ENCODE data around the gene FNDC3B.
"Not testable (repeated sequence)": the region's sequence is repeated elsewhere in the genome, so short reads cannot be mapped to it uniquely, and the experiment has no call there.

FNDC3B gene

DNA sequence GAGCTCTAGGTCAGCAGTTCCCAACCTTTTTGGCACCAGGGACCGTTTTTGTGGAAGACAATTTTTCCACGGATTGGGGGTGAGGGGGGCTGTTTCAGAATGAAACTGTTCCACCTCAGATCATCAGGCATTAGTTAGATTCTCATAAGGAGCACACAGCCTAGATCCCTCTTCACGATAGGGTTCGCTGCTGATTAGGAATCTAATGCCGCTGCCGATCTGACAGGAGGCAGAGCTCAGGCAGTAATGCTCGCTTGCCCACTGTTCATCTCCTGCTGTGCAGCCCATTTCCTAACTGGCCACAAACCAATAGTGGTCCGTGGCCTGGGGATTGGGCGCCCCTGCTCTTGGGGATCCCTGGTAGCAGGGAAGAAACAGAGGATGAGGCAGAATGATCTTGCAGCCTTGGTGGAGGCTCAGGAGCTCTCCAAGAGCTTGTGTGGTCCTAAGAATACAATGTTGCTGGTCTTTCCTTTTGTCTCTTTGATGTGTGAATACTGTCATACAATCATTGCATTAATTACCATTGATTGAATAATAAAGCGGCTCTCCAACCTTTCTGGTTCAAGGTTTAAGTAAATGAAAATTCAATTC is 183.2 kb downstream of the FNDC3B start:
- no peak for DNase-seq

DNA sequence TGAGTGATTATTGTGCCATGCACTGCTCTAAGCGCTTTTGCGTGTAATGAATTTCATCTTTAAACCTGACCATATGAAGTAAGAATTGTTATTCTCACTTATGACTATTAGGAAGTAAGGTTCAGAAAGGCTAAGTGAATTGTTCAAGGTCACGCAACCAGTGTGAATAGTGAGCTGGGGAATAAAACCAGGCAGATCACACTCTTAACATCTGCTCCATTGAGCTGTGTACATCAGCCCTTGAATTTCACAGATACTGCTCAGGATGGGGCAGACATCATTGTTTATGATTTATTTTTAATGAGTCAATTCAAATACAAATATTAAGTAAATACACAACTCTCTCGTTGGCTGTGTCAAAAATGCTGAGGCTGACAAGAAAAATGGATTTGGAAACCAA is 184.5 kb downstream of the FNDC3B start:
- DNase-seq = no peak

DNA sequence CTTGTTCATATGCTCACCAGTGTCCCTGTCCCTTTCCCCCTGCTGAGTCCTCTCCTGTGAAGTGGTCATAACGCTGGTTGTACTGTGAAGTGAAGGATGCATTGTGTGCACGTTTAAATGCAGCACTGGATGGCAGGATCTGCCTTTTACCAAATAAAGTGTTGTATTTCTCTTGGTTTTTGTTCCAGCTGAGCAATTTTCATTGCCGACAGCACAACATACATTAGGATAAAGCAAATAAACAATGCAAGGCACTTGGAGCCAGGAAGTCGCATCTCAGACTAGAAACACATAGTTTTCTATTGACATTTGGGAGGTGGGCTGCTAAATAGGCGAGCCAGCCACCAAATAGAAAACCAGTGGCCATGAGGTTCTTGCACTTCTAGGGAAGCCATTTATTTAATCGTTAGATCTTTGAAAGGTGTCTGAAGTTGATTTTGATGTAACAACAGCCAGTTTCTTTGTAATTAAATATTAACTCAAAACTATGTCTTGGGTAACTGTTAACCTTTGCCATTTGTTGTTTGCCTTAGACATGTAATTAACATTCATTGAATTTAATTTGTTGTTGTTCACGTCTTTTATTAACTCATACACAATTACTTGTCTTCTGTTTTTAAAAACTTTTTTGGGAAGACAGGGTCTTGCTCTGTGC is 185.3 kb downstream of the FNDC3B start:
- no peak for DNase-seq

DNA sequence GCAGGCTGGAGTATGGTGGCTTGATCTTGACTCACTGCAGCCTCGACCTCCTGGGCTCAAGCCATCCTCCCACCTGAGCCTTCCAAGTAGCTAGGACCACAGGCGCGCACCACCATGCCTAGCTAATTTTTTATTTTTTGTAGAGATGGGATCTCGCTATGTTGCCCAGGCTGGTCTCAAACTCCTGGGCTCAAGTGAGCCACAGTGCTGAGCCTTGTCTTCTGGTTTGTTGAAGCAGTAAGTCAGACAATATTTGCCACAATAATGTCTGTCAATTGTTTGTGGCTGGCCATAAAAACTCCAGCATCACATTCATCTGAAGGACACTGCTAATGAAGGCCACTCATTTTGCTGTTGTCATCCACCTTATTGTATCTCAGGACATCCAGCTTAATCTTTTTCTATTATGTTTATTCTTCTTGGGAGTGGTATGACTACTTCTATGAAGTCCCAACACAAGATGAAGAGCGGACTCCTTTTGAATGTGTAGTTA is 185.9 kb downstream of the FNDC3B start:
- DNase-seq = no peak

DNA sequence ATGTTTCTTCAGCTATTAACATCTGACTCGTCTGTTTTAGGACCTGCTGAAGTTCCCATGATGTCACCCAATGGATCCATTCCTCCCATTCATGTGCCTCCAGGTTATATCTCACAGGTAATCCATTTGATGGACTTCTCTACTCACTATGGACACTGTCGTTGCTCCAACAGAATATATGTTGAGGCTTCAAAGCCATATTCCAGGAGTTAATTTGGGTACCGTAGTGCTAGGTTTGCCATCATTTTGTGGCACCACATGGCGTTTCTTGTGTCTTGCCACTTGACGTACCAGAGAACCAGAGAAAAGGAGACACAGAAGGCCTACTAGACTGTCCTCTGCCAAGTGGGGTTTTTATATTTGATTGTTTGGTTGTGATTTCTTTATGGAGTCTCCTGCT is 187.5 kb downstream of the FNDC3B start:
- no peak for DNase-seq

DNA sequence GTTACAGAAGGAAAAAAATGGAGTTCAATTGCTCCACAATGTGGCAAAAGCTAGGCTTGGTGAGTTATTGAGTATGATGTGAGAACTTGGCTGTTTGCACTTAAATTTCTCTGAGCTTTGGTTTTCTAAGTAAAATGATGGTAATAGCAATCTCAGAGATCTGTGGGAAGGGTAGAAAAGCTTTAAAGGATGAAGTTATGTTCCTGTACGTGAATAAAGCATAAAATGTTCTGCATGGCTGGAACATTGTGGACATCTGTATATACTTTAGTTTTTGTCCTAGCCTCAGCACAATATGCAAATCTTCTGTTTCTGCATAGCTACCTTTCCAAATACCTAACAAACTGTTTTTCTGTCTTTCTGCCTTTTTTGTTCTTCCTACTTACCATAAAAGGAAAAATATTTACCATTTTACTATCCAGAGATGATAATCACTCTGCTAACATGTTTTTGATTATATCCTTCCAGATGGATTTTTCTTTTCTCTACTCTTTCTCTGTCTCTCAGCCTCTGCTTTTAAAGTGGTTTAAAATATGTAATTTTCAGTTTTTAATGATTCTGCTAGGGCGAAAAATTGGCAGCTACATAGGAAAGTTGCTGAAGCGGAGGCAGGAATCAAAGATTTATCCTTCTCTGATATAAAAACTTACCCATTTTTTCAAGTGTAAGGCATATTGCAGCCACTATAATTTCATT is 188.1 kb downstream of the FNDC3B start:
- DNase-seq = no peak

DNA sequence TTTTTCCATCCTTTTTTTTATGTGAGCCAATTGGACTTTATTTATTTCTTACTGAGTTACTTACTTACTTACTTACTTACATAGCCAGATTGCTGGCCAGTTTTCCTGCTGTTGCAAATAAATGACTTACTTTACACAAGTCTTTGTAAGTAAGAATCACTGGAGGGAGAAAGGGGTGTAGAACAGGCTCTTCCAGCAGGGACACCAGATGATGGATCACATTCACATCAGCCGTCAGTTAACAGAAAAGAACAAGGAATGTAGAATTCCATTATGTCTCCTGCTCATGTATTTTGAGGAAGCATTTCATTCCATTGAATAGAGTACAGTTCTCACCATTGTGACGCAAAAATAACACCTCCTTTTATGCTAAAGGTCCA is 188.6 kb downstream of the FNDC3B start:
- DNase-seq = no peak

DNA sequence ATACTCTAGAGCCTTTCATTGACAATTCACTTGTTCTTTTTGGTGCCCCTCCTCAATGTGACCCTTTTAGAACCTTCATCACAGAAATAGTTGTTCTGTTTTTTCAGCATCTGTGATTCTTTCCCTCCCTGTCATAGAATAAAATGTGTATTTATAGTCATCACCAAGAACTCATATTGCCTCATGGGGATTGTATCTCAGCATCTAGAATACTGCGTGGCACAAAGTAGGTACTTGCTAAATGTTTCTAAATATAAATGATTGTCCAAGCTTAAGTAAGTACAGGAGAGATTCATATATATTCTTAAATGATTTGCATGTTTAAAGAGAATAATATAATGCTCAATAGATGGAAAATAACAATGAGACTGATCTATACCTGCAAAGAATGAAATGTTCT is 190.1 kb downstream of the FNDC3B start:
- DNase-seq = no peak

DNA sequence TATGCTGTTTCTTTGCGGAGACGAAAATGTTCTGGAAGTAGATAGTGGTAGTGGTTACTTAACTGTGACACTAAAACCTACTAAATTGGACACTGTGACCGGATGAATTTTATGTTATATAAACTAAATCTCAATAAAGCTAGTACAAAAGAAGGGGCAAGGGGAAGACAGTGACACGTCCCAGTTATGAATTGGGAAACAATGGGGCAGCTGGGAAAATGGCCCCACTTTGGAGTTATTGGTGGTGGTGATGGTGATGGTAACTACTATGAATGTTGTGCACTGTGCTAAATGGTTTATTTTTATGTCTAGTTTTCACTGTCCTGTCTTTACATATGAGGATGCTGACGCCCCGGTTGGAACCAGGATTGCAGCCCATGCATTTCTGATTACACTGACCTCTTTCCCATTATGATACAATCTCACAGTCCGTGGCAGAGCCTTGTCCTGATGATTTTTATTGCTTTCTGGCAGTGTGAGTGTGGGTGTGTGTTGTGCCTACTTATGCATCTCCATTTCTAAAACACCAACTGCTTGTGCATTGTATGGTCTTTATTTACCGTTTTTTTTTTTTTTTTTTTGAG is 192.0 kb downstream of the FNDC3B start:
- DNase-seq = no peak

DNA sequence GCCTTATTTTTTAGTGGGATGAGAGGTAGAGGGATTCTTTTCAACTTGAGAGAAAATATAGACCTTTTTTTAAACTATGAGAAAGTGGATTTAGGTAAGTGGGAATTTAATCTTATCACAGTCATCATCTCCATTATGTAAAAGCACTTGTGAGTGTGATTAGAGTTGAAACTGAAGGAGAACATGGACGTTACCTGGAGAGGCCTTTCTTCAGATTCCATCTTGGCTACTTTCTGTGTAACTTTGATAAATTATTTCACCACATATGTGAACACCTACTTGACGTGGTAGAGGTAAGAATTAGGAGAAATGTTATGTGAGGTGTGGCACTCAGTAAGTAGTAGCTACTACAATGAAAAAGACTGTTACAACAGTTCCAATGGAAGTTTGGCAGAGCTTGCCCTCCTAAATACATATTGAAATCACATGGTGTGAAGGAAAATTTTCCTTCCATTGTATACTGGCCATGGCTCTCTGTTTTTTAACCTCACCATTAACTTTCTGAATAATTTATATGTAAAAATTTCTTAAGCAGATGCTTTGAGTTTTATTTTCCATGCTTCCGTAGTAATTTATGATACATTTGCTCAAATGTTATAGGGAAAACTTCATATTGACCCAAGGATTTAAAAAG is 193.3 kb downstream of the FNDC3B start:
- DNase-seq = no peak

DNA sequence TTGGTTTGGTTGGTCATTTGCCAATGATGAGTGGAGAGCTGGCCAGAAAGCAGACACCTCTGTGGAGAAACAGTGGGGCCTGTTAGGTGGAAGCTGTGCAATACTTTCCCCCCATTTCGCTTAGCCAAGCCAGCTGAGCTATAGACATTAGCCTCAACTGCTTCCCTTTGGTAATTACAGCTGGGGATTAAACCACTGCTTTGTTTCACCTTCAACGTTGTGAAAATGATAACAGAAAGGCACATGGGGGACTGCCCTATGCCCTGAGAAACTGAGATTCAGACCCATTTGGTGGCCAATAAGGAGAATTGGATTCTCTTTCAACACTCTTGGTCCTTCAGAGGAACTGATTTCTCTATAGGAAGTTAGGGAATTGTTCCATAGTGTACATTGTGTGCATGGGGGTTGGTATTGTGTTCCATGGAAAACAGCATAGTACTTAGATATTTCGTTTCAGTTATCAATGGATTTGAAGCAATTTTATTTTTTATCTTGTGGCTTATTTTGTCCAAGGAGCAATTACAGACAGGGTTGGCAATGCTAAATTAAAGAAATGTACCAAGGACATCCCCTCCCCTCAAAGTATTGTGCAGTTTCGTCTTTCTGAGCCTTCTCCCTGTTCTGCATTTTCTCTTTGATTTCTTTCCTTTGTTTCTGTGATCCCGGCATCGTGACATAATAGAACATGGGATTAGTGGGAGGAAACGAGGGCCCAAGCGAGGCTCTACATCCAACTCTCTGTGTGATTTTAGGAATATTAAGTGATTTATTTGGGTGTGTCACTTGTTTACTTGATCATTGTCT is 194.3 kb downstream of the FNDC3B start:
- DNase-seq = no peak

DNA sequence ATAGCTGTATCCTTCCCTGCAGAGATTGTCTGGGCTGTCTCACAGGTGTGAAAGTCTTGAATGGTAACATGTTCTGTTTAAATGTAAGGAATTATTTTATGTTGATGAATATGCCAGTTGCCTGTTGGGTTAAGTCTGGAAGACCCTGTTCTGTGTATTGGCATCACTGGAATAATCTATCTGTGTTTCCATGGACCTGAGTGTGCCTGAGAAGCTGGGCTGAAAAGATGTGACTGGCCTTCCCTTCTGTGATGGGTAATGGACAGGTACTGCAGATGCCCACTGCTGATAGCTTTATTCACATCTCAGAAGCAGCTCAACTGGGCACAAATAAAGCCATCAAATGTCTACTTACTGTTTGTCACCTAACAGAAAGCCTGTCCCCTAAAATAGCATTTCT is 196.3 kb downstream of the FNDC3B start:
- DNase-seq = no peak

DNA sequence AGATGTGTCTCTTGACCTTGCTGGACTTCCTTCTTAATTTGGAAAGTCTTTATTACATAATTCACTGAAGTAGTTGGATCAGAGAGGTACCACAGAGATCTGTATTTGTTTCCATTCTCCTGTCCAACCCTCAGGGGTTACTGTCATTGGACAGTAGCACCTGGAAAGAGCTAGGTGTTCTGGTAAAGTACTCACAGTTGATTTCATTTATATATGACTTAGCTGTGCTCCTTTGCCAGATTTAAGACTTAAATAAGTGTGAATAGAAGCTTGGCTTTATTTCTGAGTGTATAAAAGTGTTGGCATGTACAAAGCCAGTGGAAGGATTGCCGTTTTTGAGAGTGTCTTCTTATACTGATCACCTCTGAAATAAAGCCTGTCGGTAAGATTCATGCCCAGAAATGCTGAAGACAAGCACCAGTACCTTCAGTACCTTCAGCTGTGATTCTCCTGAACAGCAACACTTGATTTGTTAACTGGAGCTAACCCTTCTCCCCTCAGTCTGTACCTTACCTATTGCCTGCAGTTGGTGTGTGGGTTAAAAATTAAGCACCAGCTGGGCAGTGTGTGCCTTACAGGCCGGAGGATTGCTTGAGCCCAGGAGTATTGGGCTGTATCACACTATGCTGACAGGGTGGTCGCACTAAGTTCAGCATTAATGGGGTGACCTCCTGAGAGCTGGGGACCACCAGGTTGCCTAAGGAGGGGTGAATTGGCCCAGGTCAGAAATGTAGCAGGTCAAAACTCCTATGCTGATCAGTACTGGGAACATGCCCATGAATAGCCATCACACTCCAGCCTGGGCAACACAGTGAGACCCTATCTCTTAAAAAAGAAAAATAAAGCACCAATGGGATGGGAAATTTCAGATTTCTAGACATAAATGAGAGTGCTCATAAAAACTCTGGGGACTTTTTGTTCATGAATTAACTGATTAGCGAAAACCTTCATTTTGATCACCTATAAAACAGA is 197.7 kb downstream of the FNDC3B start:
- DNase-seq = no peak

DNA sequence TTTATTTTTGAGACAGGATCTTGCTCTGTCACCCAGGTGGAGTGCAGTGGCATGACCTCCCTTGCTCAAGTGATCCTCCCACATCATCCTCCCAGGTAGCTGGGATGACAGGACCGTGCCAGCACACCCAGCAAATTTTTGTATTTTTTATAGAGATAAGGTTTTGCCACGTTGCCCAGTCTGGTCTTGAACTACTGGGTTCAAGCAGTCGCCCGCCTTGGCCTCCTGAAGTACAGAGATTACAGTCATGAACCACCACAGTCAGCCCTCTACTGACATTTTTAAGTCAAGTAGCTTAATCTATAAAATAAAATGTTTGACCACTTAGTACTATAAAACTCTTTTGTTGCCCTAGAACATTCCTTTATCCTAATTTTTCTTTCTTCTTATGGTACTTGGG is 198.8 kb downstream of the FNDC3B start:
- DNase-seq = no peak

DNA sequence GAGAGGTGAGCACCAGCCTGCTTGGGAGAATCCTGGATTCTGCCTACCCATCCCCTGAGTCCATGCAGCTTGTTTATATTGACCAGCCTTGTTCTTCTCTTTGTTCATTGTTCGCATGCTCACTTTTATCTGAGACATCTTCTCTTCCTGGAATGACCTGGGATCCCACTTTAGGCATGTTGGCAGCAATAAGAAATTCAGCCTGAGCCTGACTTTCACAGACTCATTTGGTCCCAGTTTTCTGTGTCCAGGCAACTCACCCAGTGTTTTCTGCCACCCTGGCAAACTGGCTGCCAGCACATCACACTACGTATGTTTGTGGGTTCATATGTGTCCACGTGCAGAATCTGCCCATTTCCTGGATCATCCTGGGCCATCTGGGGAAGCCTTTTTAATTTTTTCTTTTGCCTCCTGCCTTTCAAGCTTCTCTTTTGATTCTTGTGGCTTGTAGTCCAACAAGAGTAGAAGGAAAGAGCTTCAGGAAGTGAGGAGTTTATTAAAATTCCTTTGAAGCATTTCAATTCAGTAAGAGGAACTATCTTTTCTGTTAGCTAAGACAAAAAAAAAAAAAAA is 199.9 kb downstream of the FNDC3B start:
- no peak for DNase-seq

DNA sequence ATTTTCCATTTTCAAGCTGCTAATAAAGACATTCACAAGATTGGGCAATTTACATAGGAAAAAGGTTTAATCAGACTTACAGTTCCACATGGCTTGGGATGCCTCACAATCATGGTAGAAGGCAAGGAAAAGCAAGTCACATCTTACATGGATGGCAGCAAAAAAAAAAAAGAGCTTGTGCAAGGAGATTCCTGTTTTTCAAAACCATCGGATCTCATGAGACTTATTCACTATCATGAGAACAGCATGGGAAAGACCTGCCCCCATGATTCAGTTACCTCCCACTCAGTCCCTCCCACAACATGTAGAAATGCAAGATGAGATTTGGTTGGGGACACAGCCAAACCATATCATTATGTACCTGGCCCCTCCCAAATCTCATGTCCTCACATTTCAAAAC is 202.0 kb downstream of the FNDC3B start:
- DNase-seq = no peak

DNA sequence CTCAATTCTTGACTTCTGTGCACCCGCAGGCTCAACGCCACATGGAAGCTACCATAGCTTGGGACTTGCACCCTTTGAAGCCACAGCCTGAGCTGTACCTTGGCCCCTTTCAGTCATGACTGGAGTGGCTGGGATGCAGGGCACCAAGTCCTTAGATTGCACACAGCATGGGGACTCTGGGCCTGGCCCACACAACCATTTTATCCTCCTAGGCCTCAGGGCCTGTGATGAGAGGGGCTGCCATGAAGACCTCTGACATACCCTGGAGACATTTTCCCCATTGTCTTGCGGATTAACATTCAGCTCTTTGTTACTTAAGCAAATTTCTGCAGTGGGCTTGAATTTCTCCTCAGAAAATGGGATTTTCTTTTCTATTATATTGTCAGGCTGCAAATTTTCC is 203.1 kb downstream of the FNDC3B start:
- DNase-seq = not testable (repeated sequence)

DNA sequence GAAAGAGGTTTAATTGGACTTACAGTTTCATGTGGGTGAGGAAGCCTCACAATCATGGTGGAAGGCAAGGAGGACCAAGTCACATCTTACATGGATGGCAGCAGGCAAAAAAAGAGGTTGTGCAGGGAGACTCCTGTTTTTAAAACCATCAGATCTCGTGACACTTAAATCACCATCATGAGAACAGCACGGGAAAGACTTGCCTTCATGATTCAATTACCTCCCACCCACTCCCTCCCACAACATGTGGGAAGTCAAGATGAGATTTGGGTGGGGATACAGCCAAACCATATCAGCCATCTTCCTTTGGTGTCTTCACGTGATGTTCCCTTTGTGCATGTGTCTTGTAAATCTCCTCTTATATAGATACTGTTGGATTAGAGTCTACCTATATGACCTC is 204.0 kb downstream of the FNDC3B start:
- DNase-seq = not testable (repeated sequence)

DNA sequence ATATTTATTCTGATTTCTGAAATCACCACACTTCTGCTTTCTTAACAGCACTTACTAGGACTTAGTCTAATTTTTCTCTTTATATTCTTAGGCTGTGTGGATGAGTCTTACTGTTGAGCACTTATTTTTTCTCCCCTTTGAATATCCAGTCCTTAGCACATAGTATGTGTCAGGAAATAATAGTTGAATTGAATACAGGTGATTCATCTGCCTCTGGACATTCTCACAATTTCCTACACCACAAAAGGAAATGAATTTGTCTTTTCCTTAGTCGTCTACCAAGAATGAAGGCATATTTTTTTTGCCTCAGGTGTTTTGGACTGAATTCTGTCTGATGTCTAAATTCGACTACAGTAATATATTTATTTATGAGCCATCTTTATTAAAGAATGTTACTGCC is 204.6 kb downstream of the FNDC3B start:
- DNase-seq = no peak

DNA sequence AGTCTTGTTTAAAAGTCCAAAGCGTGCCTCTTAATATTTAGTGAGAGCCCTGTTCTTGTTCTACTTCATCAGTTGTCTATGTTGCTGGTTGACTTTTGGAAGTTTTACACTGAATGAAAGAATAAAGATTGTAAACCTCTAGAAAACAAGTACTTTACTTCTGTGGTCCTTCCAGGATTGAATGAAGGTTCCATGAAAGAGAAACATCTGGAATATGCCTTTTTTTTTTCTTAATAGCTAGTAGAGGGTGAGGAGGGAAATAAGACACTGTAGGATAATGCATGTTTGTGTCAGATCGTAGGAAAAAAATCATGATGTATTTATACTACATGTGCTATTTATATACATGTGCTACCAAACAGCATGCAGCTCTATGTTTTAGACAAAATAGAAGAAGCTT is 205.9 kb downstream of the FNDC3B start:
- no peak for DNase-seq
